HG03558 (cell line): ENCODE measurements around the gene MYL7.
"Not testable (repeated sequence)": the region's sequence is repeated elsewhere in the genome, so short reads cannot be mapped to it uniquely, and the experiment has no call there.

Source experiments
- ATAC-seq: cut with Tn5 transposase; IDR thresholded peaks from one replicate; pipeline ENCODE4 v1.9.1; 2021; ENCODE audit warnings: moderate number of reproducible peaks; ENCODE audit not compliant: unreplicated experiment; ENCODE audit errors: extremely low read depth

The MYL7 gene, protein sequence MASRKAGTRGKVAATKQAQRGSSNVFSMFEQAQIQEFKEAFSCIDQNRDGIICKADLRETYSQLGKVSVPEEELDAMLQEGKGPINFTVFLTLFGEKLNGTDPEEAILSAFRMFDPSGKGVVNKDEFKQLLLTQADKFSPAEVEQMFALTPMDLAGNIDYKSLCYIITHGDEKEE

DNA sequence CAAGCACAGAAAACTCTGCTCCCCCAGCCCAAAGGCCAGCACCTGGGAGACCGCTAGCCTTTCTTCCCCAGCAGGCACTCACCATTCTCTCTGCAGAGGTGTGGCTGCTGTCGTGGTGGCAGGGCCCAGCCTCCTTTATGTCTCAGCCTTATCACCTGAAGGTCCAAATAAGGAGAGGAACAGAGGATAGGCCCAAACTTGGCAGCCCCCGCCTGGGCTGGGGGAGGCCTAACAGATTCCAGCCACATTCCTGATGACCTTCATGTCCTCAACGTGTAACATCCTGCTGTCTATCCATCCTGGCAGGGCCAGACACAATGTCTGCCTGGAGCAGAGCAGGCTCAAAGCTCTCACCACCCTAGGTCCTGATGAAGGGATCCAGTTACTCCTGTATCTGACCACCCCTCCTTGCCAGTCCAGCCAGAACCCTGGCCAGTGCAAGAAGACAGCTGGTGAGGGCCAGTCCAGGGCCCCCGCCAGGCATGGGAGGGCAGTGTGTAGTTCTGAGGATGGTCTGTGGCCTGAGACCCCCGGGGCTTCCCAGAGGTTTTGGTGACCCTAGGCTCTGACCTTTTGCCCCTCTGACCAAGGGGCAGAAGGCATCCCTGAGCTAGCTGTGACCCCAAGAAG, at the start of gene MYL7:
Gene MYL7 (minus strand): TSS at position 112 of the 630 bp plus-strand sequence. CDS start 27 bp downstream, at position 85.
- ATAC-seq = no peak

DNA sequence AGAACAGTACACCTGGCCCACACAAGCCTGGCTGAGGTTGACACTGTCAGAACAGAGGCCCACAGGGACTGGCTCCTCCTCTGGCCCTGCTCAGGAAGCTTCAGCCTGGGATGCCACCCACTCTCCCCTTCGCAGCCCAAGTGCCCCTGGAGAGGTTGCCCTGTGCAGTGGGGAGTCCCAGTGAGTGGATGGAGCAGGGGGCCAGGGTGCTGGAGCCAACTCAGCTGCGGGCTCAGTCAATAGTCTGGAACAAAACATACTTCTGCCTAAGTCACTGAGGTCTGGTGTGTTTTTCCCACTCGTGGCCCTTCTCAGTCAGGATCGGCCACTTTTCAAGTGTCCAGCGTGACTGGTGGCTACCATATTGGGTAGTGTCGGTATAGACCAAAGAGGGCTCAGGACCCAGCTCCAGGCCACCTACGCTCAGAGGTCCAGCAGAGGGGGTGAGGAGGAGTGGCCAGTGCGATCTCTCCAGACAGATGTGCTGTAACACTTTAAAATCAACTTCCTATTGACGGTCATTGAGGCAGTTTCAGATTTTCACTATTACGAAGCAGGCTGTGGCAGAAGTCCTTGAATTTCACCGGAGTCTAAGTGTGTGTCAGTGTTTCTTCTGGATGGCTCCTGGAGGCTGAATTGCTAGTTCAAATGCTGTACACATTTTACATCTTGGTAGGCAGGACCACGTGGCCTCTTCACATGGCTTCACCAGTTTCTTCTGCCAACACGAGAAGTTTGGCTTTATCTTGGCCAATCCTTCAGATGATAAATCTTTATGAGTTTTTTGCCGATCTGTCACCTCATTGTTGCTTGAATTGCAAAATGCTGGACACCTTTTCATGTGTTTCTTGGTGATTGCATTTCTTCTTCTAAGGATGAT, 49.1 kb upstream of the MYL7 start:
- ATAC-seq = no peak

DNA sequence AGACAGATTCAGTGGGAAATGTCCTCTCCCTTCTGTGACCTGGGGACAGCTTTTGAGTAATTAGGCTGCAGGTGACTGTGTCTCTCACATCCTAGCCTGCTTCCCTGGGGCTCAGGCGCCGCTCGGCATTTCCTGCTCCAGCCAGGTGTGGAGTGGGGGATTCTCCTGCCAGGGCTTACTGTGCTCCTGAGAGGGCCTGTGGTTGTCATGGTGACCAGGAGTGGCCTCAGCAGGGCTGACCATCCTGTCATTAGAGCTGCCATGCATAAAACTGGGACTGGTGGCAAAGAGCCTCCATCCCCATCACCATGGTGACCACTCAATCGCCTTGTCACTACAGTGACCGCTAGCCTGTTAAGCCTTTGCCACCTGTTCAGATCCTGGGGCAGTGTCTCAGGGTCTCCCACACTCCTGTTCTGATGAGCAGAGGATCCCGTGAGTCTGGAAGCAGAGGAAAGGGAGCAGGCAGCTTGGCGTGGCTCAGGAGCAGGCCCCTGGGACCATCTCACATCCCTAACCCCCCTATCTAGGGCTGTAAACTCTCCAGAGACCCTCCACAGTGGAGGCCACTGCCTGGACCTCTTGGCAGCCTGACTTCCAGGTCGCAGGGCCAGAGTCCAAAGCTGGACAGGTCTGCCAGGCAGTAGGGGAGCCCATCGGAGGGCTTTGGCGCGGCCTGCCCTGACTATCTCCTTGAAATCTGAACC, 48.3 kb upstream of the MYL7 start, which contains the start of gene GCK:
Gene GCK (minus strand): TSS at position 154 of the 707 bp plus-strand sequence. CDS start 486 bp downstream, outside the sequence.
- ATAC-seq = no peak

DNA sequence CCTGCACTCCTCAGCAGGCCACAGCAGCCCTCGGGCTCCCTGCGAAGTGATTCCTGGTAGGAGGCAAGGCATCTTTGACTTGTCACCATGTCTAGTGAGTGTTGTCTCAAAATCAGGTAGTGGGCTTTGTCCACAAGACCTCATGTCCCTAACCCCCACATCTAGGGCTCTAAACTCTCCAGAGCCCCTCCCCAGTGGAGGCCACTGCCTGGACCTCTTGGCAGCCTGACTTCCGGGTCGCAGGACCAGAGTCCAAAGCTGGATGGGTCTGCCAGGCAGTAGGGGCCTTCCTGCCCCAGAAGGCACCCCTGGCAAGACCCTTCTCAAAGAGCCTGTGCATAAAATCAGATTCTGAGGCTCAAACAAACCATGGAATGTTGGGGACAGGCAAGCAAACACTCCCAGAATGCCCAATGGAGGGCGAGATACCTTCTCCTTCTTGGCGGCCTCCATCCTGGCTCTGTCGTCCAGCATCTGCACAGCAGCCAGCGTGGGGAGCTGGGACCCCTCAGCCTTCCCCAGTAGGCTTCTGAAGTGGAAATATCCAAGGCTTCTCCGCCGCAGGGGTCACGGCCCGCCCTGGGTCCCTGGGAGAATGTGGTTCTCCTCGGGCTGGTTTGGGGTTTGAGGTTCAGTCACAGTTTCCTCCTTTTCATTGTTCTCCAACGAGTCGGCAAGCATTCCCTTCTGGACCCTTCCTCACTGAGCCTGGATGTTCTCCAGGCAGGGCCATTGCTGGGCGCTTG, 47.5 kb upstream of the MYL7 start:
- ATAC-seq = no peak

DNA sequence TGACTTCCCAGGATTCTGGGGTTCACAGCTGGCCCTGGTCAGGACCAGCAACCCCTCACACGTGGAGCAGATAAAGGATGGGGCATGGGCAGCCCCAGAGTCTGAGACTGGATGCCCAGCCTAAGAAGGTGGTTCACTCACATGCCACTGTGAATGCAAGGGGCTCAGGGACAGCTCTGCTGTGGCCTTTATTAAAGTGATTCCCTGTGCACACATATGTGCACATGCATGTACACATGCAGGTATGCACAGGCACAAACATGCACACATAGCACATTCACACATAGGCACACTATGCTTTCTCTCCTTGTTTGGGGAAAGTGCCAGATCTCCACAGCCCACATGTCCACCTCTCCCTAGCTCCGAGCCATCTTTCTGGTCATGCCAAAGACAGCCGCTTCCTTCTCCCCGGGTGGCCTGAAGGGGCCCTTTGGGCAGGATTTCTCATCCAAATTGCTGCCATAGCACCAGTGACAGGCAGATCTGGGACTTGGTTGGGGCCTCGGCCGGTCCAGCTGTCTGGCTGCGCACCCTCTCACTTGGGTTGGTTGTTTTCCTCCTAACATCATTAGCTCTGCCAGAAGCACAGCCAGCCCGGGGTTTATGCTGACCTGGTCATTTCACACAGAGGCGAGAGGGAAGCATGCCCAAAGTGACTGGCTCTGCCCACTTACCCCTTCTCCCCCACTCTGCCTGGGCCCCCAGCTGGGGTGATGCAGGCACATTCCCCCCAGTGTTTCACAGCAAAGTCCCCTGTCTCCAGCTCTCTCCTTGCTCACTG, 46.7 kb upstream of the MYL7 start:
- no peak for ATAC-seq

DNA sequence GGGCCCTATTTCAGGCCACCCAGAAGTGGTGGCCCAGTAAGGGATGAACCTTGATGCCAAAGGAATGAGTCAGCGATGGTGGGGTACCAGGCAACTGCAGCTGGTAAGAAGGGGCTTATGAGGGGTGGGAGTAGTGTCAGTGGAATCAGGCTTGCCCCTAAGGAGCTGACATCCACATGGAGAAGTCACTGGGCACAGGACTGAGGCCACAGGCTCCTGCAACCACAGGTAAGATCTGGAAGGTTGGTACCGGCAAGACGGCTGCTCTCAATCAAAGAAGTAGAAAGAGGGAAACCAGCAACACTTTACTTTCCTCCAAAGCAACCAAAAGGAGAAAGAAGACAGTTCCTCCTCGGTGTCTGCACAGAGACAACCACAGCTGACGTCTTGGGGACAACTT, 45.6 kb upstream of the MYL7 start:
- ATAC-seq = no peak

DNA sequence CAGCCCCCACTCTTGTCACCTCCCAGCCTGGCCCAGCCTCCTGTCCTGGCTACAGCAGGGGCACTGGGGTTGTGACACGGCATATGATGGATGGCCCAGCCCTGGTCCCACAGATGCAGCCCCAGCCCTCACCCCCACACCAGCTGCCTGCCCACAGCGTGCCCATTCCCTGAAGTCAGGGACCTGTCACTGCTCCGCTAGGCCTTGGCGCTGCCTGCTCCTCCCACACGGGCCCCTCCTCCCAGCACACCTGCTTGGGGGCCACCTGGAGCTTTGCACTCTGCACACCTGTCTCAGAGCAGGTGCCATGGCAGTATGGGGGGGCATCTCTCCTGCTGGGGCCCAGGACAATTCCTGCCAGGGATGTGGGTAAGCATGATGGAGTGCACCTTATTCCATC, 44.6 kb upstream of the MYL7 start:
- no peak for ATAC-seq

DNA sequence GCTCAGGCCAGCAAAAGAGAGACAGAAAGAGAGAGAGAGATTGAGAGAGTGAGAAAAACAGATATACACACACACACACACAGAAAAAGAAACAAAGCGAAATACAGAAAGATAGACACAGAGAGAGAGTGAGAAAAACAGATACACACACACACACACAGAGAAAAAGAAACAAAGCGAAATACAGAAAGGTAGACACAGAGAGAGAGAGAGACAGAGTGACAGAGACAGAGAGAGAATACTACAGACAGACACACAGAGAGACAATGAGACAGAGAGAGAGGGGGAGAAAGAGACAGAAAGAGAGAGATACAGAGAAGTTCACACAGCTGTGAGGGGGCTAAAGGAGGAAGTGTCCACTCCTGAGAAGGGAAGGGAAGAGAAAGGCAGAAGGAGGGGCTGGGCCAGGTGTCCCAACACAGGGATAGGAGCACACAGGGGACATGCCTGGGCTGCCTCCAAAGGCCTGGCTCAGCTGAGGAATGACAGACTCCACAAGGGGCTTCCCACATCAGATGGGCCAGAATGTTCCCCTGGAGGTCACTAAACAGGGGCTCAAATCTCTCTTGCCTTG, 43.8 kb upstream of the MYL7 start:
- ATAC-seq = no peak

DNA sequence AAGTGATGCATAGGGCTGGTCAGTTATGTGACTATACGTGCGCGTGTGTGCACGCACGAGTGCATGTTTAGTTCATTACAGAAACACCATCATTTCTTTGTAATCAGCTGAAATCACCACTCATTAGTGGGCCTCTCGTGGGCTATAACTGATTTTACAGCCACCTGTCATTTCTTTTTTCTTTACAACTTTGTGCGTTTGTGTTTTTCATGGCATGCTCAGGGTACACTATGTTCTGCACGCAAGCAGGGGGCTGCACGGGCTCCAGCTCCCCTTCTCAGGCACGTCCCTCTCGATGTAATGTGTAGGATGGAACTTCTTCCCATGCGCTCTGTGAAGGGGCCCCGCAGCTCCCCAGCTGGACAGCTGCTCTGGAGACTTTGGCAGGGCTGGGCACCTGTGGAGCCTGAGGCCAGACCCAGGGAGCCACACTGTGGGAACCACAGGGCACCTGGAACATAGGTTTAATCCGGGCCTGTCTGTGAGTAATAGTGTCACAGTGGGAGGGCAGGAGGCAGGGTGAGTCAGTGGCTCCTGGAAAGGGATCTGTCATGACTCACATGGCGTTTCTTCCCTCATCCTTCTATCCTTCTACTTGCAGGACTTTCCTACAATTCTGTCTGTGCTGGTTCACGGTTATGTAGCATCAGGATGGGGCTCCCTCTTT, 43.2 kb upstream of the MYL7 start:
- ATAC-seq = no peak

DNA sequence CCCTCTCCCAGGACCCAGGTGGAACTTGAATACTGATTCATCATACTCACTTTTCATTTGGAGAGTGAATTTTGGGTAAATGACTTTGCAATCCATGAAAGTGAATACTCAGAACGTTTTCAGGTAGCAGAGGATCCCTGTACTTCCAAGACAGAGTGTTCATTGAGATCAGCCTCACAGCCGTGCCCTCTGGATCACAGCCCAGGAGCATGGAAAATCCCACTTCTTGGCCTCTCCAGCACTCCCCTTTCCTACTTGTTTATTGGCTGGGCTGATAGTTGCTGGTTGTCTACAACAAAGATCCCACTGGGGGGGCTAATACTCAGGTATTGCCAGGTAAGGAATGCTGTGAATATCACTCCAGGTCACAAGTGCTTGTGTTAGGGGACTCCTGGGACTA, 42.3 kb upstream of the MYL7 start:
- ATAC-seq = no peak

DNA sequence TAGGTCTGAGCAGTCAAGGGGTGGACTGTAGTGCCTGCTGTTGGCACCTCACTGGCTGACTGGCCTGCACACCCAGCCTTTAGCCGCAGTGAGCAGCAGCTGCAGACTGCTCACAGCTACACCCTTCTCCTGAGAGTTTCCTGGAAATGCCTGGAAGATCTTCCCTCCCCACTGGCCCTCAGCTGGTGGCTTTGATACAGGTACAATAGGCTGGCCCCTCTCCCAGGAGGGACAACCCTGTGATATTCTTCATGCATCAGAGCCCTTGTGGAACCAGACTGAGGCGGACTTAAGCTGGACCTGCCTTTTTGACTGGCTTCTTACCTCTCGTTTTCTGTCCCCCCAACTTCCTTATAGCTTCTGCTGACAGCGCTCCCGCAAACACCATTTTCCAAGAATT, 41.7 kb upstream of the MYL7 start:
- no peak for ATAC-seq

DNA sequence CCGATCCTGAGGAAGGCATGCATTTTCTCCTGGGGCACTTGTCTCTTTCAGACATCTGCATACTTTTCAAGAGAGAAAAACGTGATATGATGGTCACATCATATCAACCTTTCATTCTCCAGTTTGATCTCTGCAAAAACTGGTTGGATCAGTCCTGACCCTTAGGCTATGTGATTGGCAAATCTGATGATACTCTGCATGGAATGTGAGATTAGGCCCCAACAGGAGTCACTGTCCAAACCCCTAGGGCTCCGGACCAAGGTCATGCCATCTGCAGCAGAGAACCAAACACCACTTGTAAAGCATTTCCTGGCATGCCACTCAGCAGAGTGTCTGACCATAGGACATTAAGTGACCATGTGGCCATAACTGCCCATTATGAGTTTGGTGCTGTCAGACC, 39.5 kb upstream of the MYL7 start:
- ATAC-seq = no peak

DNA sequence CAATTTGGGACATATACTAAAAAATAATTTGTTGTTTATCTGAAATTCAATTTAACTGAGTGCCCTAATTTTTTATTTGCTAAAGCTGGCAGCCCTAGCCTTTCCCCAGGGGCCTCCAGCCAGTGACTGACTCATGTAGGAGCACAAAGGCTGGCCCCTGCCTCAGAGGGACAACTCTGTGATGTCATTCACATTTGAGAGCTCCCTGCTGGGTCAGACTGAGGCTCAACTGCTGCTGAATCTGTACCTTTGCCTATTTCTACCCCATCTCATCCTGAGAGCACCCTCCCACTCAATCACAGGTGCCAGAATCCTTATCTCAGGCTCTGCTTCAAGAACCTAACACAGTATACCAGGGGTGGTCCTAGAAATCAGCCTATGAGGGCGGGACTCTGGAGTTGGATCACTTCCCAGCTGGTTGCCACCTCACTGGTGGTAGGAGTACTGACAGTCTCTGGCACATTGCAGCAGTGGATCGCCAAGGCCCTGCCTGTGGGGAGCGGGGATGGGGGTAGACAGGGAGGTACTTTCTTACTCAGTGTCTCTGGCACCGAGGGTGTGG, 36.5 kb upstream of the MYL7 start:
- ATAC-seq = no peak

DNA sequence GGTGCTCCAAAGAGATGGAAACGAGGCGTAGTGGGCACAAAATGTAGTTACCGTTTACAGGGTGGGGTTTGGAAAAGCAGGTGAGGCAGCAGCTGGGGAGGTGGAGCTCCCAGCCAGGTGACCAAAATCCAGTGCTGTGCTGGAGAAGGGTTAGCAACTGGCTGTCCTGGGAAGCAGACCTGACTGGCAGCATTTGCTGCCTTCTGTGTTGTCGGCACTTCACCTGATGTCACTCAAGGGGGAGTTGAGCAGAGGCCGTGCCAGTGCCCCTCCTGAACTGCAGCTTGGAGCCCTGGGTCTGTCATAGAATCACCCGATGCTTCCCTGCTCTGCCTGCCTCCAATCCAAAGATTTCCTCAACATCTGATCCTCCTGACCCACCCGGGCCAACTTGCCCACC, 35.4 kb upstream of the MYL7 start:
- no peak for ATAC-seq

DNA sequence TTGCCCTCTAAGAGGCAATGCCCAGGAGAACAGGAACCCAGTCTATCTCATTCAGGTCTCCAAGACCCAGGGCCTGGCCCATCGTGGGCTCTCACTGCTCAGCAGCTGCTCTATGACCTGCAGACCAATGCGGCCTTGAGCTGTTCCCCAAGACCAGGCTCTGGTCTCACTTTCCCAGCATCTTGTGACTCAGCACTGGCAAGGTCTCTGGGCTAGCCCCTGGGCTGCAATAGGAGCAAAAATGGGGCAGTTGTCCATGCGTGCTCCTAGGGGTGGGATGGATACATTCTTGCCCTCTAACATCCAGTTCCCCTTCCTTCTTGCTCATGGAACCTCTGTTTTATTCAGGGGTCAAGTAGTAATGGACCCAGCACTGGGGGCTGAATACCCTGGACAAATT, 34.6 kb upstream of the MYL7 start:
- no peak for ATAC-seq

DNA sequence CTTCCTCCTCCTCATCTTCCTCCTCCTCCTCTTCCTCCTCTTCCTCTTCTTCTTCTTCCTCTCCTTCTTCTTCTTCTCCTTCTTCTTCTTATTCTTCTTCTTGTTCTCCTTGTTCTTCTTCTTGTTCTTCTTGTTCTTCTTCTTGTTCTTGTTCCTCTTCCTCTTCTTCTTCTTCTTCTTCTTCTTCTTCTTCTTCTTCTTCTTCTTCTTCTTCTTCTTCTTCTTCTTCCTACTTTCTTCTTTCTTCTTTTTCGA, 33.5 kb upstream of the MYL7 start:
- not testable (repeated sequence) for ATAC-seq

DNA sequence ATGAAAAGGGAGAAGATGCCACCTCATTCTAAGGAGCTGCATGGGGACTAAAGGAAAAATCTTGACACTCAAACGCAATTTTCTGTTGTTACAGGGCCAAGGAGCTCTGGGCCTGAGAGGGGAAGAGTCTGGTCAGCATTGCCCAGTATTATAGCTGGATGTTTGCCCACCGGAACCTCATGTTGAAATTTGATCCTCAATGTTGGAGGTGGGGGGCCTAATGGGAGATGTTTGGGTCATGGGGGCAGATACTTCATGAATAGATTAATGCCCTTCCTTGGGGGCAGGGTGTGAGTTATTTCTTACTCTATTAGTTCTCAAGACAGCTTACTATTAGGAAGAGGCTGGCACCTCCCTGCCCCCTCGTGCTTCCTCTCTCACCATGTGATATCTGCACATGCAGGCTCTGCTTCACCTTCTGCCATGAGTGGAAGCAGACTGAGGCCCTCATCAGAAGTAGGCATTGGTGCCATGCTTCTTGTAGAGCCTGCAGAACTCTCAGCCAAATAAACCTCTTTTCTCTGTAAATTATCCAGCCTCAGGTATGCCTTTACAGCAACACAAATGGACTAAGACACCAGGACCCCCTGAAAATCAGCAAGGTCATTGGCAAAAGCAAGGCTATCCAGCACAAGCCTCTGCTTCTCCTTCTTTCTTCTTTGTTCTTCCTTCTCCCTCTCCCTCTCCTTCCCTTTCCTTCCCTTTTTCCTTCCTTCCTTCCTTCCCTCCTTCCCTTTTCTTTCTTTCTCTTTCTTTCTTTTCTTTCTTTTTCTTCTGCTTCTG, 33.0 kb upstream of the MYL7 start:
- no peak for ATAC-seq
